ENCODE results near the gene SARNP.
"Not testable (repeated sequence)": the region's sequence is repeated elsewhere in the genome, so short reads cannot be mapped to it uniquely, and the experiment has no call there.

Gene SARNP

DNA sequence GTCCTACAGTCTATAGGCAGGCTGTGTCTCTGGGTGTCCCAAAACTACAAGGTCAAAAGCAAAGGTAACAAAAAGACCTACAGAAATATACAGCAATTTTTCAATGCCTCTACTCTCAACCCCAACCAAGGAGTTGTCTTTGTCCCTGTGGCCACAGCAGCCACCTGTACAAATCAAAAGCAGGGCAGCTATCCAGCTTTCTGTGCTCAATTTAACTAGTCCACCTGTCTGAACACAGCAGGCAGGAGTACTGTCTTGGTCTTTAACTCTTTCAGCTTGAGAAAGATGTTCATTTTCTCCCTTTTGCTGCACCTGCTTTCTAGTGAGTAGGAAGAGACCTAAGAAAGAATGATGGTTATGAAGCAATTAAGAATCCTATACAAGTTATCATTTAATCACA is 54.9 kb downstream of the SARNP start:
- H3K4me3 ChIP-seq (ENCODE audit: low read depth, low read length): no peak overlapping the region
- in situ Hi-C loops (cut with HindIII; ENCODE audit: low sequenced_read_pairs): no loop called here
- TF ChIP-seq, protein P1, sequence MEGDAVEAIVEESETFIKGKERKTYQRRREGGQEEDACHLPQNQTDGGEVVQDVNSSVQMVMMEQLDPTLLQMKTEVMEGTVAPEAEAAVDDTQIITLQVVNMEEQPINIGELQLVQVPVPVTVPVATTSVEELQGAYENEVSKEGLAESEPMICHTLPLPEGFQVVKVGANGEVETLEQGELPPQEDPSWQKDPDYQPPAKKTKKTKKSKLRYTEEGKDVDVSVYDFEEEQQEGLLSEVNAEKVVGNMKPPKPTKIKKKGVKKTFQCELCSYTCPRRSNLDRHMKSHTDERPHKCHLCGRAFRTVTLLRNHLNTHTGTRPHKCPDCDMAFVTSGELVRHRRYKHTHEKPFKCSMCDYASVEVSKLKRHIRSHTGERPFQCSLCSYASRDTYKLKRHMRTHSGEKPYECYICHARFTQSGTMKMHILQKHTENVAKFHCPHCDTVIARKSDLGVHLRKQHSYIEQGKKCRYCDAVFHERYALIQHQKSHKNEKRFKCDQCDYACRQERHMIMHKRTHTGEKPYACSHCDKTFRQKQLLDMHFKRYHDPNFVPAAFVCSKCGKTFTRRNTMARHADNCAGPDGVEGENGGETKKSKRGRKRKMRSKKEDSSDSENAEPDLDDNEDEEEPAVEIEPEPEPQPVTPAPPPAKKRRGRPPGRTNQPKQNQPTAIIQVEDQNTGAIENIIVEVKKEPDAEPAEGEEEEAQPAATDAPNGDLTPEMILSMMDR (IDR thresholded peaks at IDR 0.05; ENCODE audit: low read depth, low read length): no peak
- no peak for DNase-seq (ENCODE audit: low read depth, low spot score)

DNA sequence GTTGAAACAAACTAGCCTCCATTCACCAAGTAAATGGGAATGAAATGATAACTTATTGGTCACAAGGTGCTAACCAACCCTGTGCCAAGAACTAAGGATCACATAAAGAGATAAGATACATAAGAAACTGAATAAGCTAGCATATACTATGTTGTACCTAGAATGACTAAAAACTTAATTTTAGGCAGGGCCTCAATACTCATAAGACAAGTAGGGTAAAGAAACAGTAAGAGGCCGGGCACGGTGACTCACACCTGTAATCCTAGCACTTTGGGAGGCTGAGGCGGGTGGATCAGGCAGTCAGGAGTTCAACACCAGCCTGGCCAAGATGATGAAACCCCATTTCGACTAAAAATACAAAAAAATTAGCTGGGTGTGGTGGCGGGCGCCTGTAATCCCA is 56.9 kb downstream of the SARNP start:
- no peak for DNase-seq (ENCODE audit: low read depth, low spot score)
- in situ Hi-C loops (cut with HindIII; ENCODE audit: low sequenced_read_pairs): no loop called here
- TF ChIP-seq, protein P1 (IDR thresholded peaks at IDR 0.05; ENCODE audit: low read depth, low read length): no peak
- H3K4me3 ChIP-seq (ENCODE audit: low read depth, low read length): no peak overlapping the region

DNA sequence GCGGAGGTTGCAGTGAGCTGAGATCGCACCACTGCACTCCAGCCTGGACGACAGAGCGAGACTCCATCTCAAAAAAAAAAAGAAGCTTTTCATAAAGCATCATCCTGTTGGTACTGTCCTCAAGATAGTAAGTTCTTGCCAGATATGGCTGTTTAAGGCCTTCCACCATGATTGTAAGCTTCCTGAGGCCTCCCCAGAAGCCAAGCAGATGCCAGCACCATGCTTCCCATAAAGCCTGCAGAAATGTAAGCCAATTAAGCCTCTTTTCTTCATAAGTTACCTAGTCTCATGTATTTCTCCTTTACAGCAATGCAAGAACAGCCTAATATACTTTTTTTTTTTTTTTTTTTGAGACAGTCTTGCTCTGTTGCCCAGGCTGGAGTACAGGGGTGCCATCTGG is 58.9 kb downstream of the SARNP start:
- H3K4me3 ChIP-seq (ENCODE audit: low read depth, low read length); DNase-seq (ENCODE audit: low read depth, low spot score); in situ Hi-C loops (cut with HindIII; ENCODE audit: low sequenced_read_pairs): not testable (repeated sequence)

DNA sequence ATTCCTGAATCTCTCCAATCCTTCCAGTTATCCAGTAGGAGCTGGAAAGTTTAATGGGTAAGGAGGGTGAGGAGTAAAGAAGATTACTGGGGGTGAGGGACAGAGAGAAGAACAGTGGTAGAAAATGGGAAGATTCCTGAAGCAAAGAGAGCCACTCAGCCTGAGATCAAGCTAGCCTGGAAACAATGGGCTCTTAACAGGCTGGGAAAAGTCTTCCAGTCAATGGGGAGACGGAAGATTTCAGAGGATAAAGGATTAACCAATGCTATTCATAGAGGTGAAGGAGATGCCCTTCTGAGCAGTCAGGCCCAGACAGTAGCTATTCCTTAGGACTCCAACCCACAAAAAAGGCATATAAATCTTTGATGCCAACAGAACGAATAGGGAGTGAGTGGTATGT is 59.8 kb downstream of the SARNP start:
- in situ Hi-C loops (cut with HindIII; ENCODE audit: low sequenced_read_pairs): no loop called here
- no peak overlapping the region for H3K4me3 ChIP-seq (ENCODE audit: low read depth, low read length)
- TF ChIP-seq, protein P1 (IDR thresholded peaks at IDR 0.05; ENCODE audit: low read depth, low read length): no peak
- DNase-seq (ENCODE audit: low read depth, low spot score): no peak

DNA sequence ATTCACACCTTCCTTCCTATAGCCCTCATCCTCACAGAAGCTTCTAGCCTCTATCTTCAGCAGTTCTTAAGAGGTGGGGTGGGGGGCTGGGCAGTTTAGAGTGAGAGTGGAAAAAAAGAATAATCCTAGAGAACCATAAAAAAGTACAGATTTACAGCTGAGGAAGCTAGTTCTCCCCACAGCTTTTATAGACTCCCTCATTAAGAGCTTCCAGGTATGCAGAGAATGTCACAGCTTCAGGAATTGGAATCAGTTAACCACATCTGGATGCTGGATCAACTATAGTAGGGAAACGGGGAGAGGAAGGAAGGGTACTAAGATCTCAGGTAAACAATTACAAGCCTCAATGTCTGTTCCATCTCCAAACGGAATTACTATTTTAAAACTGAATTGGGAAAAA is 62.3 kb downstream of the SARNP start:
- DNase-seq (ENCODE audit: low read depth, low spot score): no peak
- in situ Hi-C loops (cut with HindIII; ENCODE audit: low sequenced_read_pairs): no loop called here
- TF ChIP-seq, protein P1 (IDR thresholded peaks at IDR 0.05; ENCODE audit: low read depth, low read length): no peak
- H3K4me3 ChIP-seq (ENCODE audit: low read depth, low read length): no peak overlapping the region

DNA sequence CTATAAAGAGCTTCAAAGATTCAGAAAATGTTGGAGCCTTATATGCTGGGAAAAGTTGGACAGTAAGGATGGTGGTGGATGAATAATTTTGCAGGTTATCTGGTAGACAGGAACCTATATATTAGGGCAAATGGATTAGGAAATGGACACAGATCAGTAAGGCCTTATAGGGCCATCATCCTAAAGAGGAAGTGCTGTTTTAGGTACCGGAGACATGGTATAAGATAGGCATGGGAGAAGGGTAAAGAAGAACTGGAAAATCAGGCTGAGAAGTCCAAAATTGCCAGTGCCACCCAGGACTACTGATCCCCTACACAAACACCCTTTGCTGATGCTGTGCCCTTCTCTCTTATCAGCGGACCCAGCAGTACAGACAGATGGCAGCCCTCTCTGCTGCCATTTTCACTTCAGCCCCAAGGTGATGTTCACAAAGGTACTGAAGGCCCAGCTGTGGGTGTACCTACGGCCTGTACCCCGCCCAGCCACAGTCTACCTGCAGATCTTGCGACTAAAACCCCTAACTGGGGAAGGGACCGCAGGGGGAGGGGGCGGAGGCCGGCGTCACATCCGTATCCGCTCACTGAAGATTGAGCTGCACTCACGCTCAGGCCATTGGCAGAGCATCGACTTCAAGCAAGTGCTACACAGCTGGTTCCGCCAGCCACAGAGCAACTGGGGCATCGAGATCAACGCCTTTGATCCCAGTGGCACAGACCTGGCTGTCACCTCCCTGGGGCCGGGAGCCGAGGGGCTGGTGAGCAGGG is 69.1 kb downstream of the SARNP start:
- H3K4me3 ChIP-seq (ENCODE audit: low read depth, low read length): no peak overlapping the region
- no peak for DNase-seq (ENCODE audit: low read depth, low spot score)
- TF ChIP-seq, protein P1 (IDR thresholded peaks at IDR 0.05; ENCODE audit: low read depth, low read length): no peak
- in situ Hi-C loops (cut with HindIII; ENCODE audit: low sequenced_read_pairs): no loop called here

DNA sequence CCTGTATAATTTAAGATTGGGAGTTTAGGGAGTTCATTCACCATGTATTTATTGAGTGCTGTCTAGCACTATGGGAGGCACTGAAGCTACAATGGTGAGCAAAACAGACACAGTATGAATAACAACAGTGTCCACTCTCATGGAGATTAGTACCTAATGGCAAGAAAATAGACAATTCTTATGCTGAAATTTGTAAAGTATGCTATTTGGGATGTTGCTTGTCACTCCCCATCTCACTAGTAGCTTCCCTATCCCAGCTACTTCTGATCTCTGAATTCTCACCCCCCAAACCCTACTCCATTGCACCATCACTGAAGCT is 70.7 kb downstream of the SARNP start:
- TF ChIP-seq, protein P1 (IDR thresholded peaks at IDR 0.05; ENCODE audit: low read depth, low read length): no peak
- no peak for DNase-seq (ENCODE audit: low read depth, low spot score)
- no peak overlapping the region for H3K4me3 ChIP-seq (ENCODE audit: low read depth, low read length)
- in situ Hi-C loops (cut with HindIII; ENCODE audit: low sequenced_read_pairs): no loop called here

Data from astrocyte of the spinal cord (primary cell).